NT2/D1 (cell line): ENCODE results near the gene MIPOL1.

Experiments
- DNase-seq: peaks from one replicate; pipeline ENCODE4 v3.0.0-alpha.2; 2011; ENCODE audit warnings: low read depth, low spot score
- H3K27me3 ChIP-seq: 2 replicates; pipeline ENCODE4 v1.6.0; 2011; ENCODE audit warnings: mild to moderate bottlenecking; ENCODE audit not compliant: insufficient read length, insufficient read depth
- H3K36me3 ChIP-seq: 2 replicates; pipeline ENCODE4 v1.6.1; 2011; ENCODE audit warnings: mild to moderate bottlenecking, low read length, mixed read lengths; ENCODE audit not compliant: insufficient read depth, insufficient read length
- H3K4me1 ChIP-seq: 2 replicates; pipeline ENCODE4 v1.5.1; 2011; ENCODE audit not compliant: insufficient read depth, insufficient read length
- H3K4me3 ChIP-seq: 2 replicates; pipeline ENCODE4 v1.5.1; 2011; ENCODE audit warnings: low read depth; ENCODE audit not compliant: insufficient read length
- H3K9ac ChIP-seq: 2 replicates; pipeline ENCODE4 v1.6.0; 2011; ENCODE audit warnings: low read depth; ENCODE audit not compliant: insufficient read length
- H3K9me3 ChIP-seq: 2 replicates; pipeline ENCODE4 v1.5.1; 2011; ENCODE audit warnings: mild to moderate bottlenecking, low read length; ENCODE audit not compliant: insufficient read depth
- SUZ12 ChIP-seq: IDR thresholded peaks from 2 replicates; pipeline ENCODE4 v1.6.1; 2011; ENCODE audit not compliant: insufficient read length, insufficient read depth; ENCODE audit errors: extremely low read depth
- YY1 ChIP-seq: IDR thresholded peaks from 2 replicates; pipeline ENCODE4 v1.6.1; 2011; ENCODE audit not compliant: insufficient read length, insufficient read depth
- ZNF274 ChIP-seq: IDR thresholded peaks from 2 replicates; pipeline ENCODE4 v1.6.1; 2011; ENCODE audit warnings: mild to moderate bottlenecking, low read depth, low read length

Gene MIPOL1

GRCh38 chr14:37583358-37584210 lies 385.8 kb downstream of the MIPOL1 start:
- peak overlapping the region; percentile 38 for H3K4me3 ChIP-seq
- H3K27me3 ChIP-seq: peaks cover 99% of the 10 kb centered on the region
- TF ChIP-seq SUZ12 (no peak), ZNF274 (no peak)
- H3K36me3 ChIP-seq: no peaks in the 10 kb centered on the region
- DNase-seq: no peak
- H3K9ac ChIP-seq: no peak overlapping the region
- no peaks in the 10 kb centered on the region for H3K4me1 ChIP-seq
- H3K9me3 ChIP-seq: no peaks in the 10 kb centered on the region

GRCh38 chr14:37584211-37585100 lies 386.7 kb downstream of the MIPOL1 start:
- Histone ChIP-seq H3K4me1 (no peaks in the 10 kb centered on the region), H3K9me3 (no peaks in the 10 kb centered on the region), H3K27me3 (peaks cover 100% of the 10 kb centered on the region), H3K36me3 (no peaks in the 10 kb centered on the region), H3K9ac (no peak overlapping the region), H3K4me3 (no peak overlapping the region)
- TF ChIP-seq SUZ12 (no peak), ZNF274 (no peak), YY1 (no peak)
- no peak for DNase-seq

GRCh38 chr14:37585101-37585511 lies 387.4 kb downstream of the MIPOL1 start:
- TF ChIP-seq SUZ12 (no peak), ZNF274 (no peak), YY1 (no peak)
- no peaks in the 10 kb centered on the region for H3K36me3 ChIP-seq
- H3K4me3 ChIP-seq: no peak overlapping the region
- DNase-seq: no peak
- no peak overlapping the region for H3K9ac ChIP-seq
- H3K4me1 ChIP-seq: no peaks in the 10 kb centered on the region
- no peaks in the 10 kb centered on the region for H3K9me3 ChIP-seq
- peaks cover 100% of the 10 kb centered on the region for H3K27me3 ChIP-seq

GRCh38 chr14:37585971-37586796 lies 388.4 kb downstream of the MIPOL1 start:
- H3K9me3 ChIP-seq: no peaks in the 10 kb centered on the region; the same call in 1 of the 2 replicates
- H3K9ac ChIP-seq: no peak overlapping the region
- no peak for DNase-seq
- H3K4me1 ChIP-seq: no peaks in the 10 kb centered on the region
- H3K4me3 ChIP-seq: no peak overlapping the region
- TF ChIP-seq YY1 (no peak), ZNF274 (no peak), SUZ12 (no peak)
- no peaks in the 10 kb centered on the region for H3K36me3 ChIP-seq
- peaks cover 100% of the 10 kb centered on the region for H3K27me3 ChIP-seq

GRCh38 chr14:37586797-37587130 lies 389.0 kb downstream of the MIPOL1 start:
- H3K4me3 ChIP-seq: no peak overlapping the region
- no peak for DNase-seq
- H3K36me3 ChIP-seq: no peaks in the 10 kb centered on the region
- no peaks in the 10 kb centered on the region for H3K4me1 ChIP-seq
- TF ChIP-seq SUZ12 (no peak), ZNF274 (no peak), YY1 (no peak)
- peaks cover 100% of the 10 kb centered on the region for H3K27me3 ChIP-seq
- no peaks in the 10 kb centered on the region; the same call in 1 of the 2 replicates for H3K9me3 ChIP-seq
- no peak overlapping the region for H3K9ac ChIP-seq

- H3K36me3 ChIP-seq: no peaks in the 10 kb centered on the region
- H3K4me3 ChIP-seq: no peak overlapping the region
- no peak for DNase-seq
- H3K27me3 ChIP-seq: peaks cover 100% of the 10 kb centered on the region
- H3K9me3 ChIP-seq: no peaks in the 10 kb centered on the region; the same call in 1 of the 2 replicates
- H3K4me1 ChIP-seq: no peaks in the 10 kb centered on the region
- TF ChIP-seq YY1 (no peak), SUZ12 (no peak), ZNF274 (no peak)
- no peak overlapping the region for H3K9ac ChIP-seq
Measured at GRCh38 chr14:37587131-37587803, 389.5 kb downstream of the MIPOL1 start.
